Rectal smooth muscle tissue (tissue), 1 donor: ENCODE measurements around the gene OTOP2.

Source experiments
- H3K27ac ChIP-seq: one replicate; pipeline ENCODE4 v1.7.0; 2013; ENCODE audit warnings: low read depth, low read length, inconsistent platforms
- H3K27me3 ChIP-seq: one replicate; pipeline ENCODE4 v1.7.0; 2013; ENCODE audit warnings: low read length; ENCODE audit not compliant: control insufficient read depth, insufficient read depth
- H3K36me3 ChIP-seq: one replicate; pipeline ENCODE4 v1.7.0; 2013; ENCODE audit warnings: low read length; ENCODE audit not compliant: control insufficient read depth, insufficient read depth
- H3K4me1 ChIP-seq: one replicate; pipeline ENCODE4 v1.7.0; 2013; ENCODE audit warnings: low read length; ENCODE audit not compliant: control insufficient read depth, insufficient read depth
- H3K4me3 ChIP-seq: one replicate; pipeline ENCODE4 v1.7.0; 2013; ENCODE audit warnings: low read length
- H3K9ac ChIP-seq: one replicate; pipeline ENCODE4 v1.7.0; 2013; ENCODE audit warnings: low read length

The OTOP2 gene

DNA sequence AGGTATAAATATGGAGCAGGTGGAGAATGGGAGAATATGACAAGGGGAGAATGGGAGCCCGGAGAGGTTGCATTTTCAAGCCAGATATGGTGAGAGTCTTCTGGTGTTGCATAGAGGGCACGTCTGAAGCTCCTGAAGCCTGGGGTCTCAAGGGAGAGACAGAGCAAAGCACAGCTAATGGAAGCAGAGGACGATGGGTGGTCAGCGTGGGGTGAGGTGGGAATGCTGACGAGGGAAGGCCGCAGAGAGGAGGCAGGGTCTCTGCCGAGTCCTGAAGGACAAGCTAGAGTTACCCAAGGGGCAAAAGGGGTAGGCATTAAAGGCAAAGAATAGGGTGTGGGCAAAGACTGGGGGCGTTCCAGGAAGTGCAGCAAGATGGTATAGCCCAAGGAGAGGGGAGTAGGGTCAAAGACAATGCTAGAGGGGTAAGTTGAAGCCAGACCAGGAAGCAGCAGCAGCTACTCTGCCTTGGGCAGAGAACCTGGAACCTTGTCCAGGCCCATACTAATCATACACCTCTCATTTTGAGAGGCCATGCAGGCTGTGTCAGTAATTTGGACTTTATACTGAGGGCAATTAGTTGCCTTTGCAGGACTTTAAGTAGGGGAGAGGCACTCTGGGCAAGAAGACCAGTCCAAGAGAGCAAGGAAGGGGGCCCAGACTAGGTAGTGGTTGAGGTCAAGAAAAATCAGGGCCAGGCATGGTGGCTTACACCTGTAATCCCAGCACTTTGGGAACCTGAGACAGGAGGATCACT, 14.3 kb downstream of the OTOP2 start:
- Histone ChIP-seq H3K27me3 (peaks cover 31% of the 10 kb centered on the region), H3K4me3 (no peak overlapping the region), H3K27ac (no peak overlapping the region), H3K4me1 (no peaks in the 10 kb centered on the region), H3K36me3 (no peaks in the 10 kb centered on the region), H3K9ac (no peak overlapping the region)

DNA sequence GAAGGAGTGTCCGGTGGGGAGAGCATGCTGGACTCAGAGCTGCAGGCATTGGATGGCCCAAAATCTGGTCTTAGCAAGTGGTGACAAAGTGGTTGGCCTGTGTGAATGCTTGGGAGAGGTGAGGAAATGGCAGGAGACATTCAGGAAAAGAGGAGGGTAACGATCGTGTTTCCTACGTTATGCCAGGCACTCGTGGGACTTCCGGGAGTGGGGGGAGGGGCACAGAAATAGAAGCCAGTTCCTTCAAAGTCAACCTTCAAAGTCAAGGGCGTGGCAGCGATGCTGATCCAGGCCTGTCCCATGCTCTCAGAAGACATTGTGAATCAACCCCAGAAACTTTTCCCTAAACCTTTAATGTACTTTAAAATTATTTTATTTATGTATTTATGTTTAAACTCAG, 15.5 kb downstream of the OTOP2 start:
- Histone ChIP-seq H3K4me1 (no peaks in the 10 kb centered on the region), H3K9ac (no peak overlapping the region), H3K36me3 (no peaks in the 10 kb centered on the region), H3K4me3 (no peak overlapping the region), H3K27me3 (peaks cover 30% of the 10 kb centered on the region), H3K27ac (no peak overlapping the region)

DNA sequence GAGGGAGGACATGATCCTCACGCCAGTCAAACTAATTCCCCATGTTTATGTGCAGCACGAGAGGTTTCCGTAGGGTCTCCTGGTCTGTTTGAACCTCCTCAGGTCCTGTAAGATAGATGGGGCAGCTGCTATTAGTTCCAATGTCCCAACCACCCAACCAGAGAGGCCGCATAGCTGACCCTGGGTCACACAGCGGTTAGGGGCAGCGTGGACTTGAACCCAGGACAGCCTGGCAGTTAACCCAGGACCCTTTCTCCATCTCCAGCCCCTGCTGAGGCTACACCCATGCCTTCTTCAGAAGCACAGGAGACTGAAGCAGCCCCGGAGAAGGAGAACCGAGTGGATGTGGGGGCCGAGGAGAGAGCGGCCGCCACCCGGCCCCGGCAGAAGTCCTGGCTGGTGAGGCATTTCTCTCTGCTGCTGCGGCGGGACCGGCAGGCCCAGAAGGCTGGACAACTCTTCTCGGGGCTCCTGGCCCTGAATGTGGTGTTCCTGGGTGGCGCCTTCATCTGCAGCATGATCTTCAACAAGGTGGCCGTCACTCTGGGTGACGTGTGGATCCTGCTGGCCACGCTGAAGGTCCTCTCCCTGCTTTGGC, 17.2 kb downstream of the OTOP2 start:
- no peak overlapping the region for H3K27ac ChIP-seq
- H3K27me3 ChIP-seq: peaks cover 21% of the 10 kb centered on the region
- H3K36me3 ChIP-seq: no peaks in the 10 kb centered on the region

GRCh38 chr17:74943808-74944522, 19.9 kb downstream of the OTOP2 start:
- peaks cover 2% of the 10 kb centered on the region for H3K27me3 ChIP-seq
- H3K36me3 ChIP-seq: no peaks in the 10 kb centered on the region
- H3K9ac ChIP-seq: no peak overlapping the region
- H3K27ac ChIP-seq: no peak overlapping the region
- no peaks in the 10 kb centered on the region for H3K4me1 ChIP-seq
- no peak overlapping the region for H3K4me3 ChIP-seq

More for the DNA sequence above, 17.2 kb downstream of the OTOP2 start:
- no peak overlapping the region for H3K4me3 ChIP-seq
- no peaks in the 10 kb centered on the region for H3K4me1 ChIP-seq
- H3K9ac ChIP-seq: no peak overlapping the region

DNA sequence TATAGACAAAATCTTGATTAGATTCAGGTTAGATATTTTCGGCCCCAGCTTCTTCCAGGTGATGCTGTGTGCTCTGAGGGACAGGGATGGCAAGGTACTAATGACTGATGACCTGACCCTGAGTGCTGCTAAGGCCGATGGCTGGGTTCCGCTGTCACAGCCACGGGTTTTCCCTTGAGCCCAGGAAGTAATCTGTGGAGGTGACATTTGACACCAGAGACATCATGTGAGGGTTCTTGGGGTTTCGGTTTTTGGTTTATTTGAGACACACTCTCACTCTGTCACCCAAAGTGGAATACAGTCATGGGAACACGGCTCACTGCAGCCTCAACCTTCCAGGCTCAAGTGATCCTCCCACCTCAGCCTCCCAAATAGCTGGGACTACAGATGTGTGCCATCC, 21.5 kb downstream of the OTOP2 start:
- no peak overlapping the region for H3K4me3 ChIP-seq
- no peak overlapping the region for H3K27ac ChIP-seq
- H3K4me1 ChIP-seq: no peaks in the 10 kb centered on the region
- no peaks in the 10 kb centered on the region for H3K36me3 ChIP-seq
- H3K9ac ChIP-seq: no peak overlapping the region
- H3K27me3 ChIP-seq: peaks cover 2% of the 10 kb centered on the region

DNA sequence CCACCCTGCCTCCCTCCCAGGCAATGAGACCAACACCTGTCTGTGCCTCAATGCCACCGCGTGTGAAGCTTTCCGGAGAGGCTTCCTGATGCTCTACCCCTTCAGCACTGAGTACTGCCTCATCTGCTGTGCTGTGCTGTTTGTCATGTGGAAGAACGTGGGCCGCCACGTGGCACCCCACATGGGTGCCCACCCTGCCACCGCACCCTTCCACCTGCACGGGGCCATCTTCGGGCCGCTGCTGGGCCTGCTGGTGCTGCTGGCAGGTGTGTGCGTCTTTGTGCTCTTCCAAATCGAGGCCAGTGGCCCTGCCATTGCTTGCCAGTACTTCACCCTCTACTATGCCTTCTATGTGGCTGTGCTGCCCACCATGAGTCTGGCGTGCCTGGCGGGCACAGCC, 22.6 kb downstream of the OTOP2 start:
- Histone ChIP-seq H3K9ac (no peak overlapping the region), H3K27me3 (peaks cover 5% of the 10 kb centered on the region), H3K4me3 (no peak overlapping the region), H3K36me3 (no peaks in the 10 kb centered on the region), H3K27ac (no peak overlapping the region), H3K4me1 (no peaks in the 10 kb centered on the region)

GRCh38 chr17:74947041-74947754, 23.1 kb downstream of the OTOP2 start:
- H3K4me1 ChIP-seq: no peaks in the 10 kb centered on the region
- no peak overlapping the region for H3K9ac ChIP-seq
- H3K27me3 ChIP-seq: peaks cover 5% of the 10 kb centered on the region
- no peak overlapping the region for H3K27ac ChIP-seq
- H3K4me3 ChIP-seq: no peak overlapping the region
- H3K36me3 ChIP-seq: no peaks in the 10 kb centered on the region

DNA sequence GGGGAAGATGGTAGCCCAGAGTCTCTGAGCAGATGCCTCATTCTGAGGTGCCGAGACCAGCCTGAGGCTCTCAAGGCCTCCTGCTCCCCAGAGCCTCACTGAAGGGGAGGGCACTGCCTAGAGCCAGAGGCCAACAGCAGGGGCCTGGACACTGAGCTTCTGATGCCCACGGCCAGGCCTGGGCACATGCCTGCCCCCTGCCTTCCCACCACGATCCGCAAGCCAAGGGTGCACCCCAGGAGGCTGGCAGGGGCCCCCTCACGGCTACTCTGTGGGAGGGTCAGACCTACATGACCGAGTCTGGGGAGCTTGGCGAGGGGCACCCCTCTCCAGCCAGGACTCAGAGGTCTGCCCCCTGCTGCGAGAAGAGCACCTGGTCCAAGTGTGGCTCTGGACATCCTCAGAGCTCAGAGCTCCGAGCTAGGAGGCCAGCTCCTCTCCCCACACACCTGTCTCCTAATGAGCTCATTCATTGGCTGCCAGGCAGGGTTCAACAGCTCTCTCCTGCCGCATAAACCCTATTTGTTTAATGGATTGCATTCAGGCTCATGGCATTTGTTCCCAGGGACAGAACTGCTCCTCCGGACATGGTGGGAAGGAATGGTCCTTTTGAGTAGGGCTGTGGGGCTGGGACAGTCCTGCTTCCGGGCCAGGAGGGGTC, 25.5 kb downstream of the OTOP2 start:
- no peaks in the 10 kb centered on the region for H3K36me3 ChIP-seq
- H3K4me3 ChIP-seq: no peak overlapping the region
- H3K27me3 ChIP-seq: peaks cover 3% of the 10 kb centered on the region
- no peak overlapping the region for H3K9ac ChIP-seq
- H3K4me1 ChIP-seq: no peaks in the 10 kb centered on the region
- H3K27ac ChIP-seq: no peak overlapping the region

DNA sequence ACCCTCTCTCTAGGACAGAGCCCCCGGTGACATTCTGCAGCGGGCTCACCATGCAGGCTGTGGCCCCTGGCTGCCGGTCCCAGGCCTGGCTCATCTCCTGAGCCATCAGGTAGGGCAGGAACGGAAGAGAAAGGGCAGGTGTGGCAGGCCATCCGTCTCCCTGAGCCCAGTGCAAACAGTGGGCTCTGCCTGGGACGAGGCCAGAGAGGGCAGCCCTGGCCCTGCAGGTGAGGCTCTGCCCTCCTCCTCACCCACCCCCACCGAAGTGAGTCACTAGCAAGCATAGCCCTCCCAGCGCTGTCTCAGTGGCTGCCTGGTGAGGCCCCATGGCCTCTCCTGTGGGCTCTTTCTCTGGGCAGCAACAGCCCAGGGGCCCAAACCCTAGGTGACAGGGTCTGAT, 26.1 kb downstream of the OTOP2 start:
- Histone ChIP-seq H3K27ac (no peak overlapping the region), H3K9ac (no peak overlapping the region), H3K27me3 (peaks cover 3% of the 10 kb centered on the region), H3K4me3 (no peak overlapping the region), H3K36me3 (no peaks in the 10 kb centered on the region), H3K4me1 (no peaks in the 10 kb centered on the region)

DNA sequence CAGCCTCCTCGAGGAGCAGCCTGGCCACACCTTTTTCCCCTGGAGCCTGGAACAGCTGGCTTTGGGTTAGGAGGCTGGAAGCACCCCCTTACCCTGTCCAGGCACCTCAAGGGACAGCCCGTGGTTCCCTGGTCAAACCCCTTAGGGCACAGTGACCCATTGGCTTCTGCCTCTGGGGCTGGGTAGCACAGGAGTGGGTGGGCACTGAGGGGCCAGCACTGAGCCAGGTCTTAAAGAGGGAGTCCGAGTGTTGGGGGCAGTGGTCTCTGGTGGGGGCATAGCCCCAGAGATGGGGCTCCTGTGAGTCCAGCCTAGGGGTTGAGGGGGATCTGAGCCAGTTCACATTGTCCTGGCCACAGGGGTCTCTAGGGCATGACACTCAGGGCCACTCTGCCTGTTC, 27.0 kb downstream of the OTOP2 start:
- no peak overlapping the region for H3K27ac ChIP-seq
- no peaks in the 10 kb centered on the region for H3K36me3 ChIP-seq
- H3K4me1 ChIP-seq: no peaks in the 10 kb centered on the region
- H3K9ac ChIP-seq: no peak overlapping the region
- H3K4me3 ChIP-seq: no peak overlapping the region
- peaks cover 3% of the 10 kb centered on the region for H3K27me3 ChIP-seq

DNA sequence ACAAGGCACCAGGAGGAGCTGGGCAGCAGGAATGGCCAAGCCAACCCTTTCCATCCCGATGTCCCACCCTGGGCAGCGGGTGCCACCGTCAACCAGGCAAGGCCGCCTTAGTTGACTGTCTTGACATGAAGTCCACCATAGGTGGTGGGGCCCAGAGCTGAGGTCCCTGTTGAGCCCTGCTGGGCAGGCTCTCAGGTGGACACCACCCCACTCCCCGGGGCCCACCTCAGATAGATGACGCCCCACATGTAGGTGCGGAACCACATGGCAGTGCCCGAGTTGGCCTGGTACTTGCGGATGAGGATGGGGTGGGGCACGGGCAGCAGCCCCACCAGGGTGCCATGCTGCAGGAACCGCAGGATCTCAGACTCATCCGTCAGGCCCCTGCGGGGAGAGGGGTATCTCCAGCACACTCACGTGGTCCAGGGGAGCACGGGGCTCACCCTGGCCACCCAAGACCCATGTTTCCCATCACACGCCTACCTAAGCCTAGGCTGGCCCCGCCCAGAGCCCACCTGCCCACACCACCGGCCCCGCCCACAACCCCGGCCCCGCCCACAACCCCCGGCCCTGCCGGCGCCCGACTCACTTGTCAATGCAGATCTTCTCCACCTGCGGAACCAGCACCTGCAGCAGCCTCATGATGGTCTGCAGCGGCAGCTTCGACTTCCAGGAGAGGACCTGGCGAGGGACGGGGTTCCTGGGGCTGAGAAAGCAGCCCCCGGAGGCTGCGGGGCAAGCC, 27.8 kb downstream of the OTOP2 start:
- Histone ChIP-seq H3K27me3 (peaks cover 3% of the 10 kb centered on the region), H3K36me3 (no peaks in the 10 kb centered on the region), H3K9ac (no peak overlapping the region), H3K27ac (no peak overlapping the region), H3K4me3 (no peak overlapping the region), H3K4me1 (no peaks in the 10 kb centered on the region)
